HG03039 (cell line): ENCODE measurements around the gene AGRP.
"Not testable (repeated sequence)": the region's sequence is repeated elsewhere in the genome, so short reads cannot be mapped to it uniquely, and the experiment has no call there.

Source experiments
- ATAC-seq: cut with Tn5 transposase; IDR thresholded peaks from one replicate; pipeline ENCODE4 v1.9.1; 2021; ENCODE audit warnings: mild to moderate bottlenecking, moderate library complexity; ENCODE audit not compliant: unreplicated experiment

AGRP gene

DNA sequence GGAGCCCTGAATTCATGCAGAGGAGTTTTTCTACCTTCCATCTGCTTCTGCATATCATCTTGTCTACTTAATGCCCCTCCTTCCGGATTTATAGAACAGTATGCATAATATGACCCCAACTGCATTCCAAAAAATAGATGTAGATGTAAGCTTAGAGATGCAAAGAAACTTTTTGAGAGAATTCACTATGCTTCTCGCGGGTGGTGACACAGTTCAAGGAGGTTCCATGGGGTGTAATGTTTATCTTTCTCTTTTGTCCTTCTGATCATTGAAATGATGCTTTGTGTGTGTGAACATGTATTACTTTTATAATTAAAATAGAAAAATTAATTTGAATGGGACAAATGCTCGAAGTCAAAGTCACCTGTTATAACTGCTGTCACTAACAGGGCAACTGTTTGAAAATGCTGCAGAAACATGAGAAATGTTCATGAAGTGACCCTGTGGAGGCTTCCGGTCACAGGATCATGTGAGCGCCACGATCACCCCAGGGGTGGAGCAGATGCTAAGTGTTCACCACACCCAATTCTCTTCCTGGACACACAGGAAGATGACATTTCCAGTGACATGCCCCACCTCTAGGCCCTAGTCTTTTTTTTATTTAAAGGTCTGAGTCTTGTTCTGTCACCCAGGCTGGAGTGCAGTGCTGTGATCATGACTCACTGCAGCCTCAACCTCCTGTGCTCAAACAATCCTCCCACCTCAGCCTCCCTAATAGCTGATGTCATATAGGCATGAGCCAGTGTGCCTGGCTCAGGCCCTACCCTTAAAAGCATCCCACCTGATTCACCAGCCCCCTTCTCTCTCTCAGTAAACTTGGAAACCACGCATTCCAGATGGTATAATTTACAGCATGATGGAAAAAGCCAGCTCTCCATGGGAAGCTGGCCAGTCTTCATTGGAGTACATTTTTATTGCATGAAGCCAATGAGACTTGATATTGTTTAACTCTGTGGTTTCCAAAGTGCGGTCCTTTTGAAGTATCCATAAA is 21.0 kb upstream of the AGRP start:
- no peak for ATAC-seq

DNA sequence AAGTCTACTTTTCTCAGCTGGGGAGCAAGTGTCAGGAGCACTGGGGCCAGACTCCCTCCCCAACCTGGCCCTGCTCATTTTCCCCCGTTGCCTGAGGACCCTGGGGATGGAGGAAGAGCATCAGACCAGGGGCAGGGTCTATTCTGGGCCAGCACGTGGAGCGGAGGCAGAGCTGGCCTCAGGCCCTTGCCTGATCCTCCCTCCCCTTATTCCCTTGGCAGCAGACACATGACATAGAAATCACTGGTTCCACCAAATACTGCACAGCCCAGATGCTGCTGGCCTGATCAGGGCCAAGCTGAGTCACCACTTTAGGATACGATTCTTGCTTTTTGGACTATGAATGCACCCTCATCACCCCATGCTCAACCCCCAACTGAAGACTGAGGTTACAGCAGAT is 15.8 kb upstream of the AGRP start:
- ATAC-seq, result no peak

DNA sequence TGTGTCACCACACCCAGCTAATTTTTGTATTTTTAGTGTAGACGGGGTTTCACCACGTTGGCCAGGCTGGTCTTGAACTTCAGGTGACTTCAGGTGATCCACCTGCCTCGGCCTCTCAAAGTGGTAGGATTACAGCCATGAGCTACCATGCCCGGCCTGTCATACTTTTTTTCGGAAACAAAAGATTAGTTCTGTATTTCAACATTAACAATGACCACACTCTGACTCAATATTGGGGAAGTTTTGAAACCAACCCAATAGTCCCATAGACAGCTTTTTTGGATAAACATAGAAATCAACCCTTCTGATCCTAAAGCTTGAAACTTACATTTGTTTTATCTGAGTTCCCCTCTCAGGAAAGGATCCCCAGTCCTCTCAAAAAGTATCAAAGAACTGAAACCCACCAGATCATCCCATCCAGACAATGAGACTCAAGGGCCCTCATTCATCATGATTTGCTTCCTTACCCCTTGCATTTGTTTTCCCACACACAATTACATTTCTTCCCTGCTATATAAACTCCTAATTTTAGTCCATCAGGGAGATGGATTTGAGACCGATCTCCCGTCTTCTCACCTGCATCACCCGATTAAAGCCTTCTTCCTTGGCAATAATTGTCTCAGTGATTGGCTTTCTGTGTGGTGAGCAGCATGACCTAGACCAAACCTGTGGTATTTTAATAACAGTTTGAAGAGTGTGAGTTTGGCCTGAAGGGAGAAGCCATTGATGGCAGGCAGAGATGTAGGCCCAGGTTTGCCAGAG is 7.2 kb upstream of the AGRP start:
- ATAC-seq, result no peak

DNA sequence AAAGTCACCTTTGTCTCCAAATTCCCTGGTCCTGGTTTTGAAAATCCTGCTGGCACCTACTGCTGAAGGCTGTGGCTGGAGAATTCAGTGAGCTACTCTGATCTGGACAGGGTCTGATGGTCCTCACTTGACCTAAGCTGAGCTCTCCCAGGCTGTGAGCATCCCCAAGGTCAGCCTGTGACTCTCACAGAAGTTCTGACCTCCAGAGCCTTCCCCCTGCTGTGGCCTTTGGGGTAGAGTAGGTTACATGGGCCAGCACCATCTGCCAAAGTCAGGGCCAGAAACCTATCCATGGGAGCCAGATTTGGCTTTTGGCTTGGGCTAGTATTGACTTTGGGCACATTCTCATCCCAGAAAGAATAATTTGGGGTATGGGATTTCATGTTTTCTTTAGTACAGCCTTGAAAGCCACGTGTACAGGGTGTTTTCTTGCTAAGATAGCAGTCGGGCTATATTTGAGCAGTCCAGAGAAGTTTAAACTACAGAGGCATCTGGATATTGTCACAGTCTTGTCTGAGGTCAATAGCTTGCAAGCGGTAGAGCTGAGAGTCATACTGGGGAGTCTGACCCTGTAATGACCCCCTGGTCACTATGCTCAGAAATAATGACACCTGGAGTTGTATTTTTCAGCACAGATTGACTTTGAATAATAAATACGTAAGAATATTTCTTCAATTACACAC is 6.2 kb upstream of the AGRP start:
- no peak for ATAC-seq

DNA sequence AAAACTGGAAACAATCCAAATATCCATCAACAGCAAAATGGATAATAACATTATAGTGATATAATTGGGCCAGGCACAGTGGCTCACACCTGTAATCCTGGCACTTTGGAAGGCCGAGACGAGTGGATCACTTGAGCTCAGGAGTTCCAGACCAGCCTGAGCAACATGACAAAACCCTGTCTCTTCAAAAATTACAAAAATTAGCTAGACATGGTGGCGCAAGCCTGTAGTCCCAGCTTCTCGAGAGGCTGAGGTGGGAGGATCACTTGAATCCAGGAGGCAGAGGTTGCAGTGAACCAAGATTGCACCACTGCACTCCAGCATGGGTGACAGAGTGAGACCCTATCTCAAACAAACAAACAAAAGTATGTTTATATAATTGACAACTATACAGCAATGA is 4.2 kb upstream of the AGRP start:
- ATAC-seq, result not testable (repeated sequence)

DNA sequence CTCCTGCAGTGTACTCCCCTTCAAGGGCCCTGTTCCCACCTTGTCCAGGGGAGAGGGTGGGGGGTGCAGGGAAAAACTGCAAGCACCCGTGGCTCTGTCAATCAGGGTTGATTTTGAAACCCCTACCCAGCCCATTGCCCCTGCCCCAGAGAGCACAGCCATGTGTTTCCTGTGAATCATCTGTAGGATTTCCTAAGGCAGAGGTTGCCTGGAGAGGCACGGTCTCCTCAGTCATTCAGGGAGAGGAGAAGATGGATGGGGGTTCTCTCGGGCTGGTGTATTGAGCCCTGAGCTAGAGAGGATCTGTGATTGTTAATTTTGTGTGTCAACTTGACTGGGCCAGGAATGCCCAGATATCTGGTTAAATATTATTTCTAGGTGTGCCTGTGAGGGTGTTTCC is 3.5 kb upstream of the AGRP start:
- ATAC-seq, result no peak

DNA sequence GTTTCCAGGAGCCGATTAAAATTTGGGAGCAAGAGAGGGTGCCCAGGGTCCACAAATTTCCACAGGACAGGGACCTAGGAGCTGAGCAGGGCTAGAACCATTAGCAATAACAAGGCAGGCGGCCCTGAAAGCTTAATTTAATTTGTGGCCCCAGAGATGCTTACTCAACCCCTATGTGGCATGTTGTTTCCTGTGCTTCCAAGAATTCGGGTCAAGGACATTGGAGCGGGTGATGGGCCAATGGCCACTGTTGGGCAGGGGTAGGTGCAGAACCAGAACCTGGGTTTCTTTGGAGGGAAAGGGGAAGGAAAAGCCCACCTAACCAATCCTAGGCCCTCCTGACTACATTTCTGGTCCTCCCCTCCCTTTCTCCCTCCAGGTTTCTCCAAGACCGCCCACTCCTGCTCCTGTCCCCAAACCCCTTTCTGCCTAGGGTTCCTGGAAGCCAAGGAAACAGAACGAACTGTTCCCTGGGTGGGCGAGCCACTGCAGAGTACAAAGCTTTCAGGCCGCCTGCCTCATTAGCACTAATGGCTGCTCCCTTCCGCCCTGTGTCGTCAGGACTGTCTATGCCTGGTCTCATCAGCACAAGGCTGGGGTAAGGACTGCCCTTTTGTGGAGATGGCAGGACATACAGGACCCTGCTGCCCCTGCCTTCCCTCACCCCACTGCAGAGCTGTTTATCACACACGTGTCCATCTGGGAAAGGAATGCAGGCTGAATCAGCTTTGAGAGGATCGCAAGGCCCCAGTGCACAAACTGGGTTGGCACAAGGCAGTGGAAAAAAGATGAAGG is 581 bp upstream of the AGRP start:
- ATAC-seq, result no peak

DNA sequence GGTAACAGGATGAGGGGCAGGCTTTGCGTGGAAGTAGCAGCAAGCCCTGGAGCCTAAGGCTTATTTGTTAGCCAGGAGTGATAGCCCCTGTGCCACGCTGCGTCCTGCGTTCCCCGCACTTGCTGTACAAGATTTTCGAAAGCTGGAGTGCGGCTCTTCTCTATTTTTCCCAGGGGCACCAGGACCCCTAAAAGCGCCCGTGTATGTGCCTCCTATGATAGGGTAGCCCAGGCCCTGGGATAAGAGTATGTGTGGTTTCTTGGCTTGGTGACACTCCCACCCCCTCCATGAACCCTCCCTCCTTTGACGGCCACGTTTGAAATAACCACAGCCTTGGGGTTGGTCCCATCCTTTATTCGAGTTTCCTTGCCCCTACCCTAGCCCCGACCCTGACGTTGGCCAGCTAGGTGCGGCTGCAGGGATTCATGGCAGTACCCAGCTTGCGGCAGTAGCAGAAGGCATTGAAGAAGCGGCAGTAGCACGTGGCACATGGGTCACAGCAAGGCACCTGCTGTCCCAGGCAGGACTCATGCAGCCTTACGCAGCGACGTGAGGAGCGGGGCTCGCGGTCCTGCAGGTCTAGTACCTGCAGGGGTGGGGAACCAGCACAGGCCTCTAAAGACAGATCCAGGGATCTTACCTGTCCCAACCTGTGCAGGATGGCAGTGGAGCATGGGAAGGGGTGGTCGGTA is 968 bp downstream of the AGRP start:
- no peak for ATAC-seq

DNA sequence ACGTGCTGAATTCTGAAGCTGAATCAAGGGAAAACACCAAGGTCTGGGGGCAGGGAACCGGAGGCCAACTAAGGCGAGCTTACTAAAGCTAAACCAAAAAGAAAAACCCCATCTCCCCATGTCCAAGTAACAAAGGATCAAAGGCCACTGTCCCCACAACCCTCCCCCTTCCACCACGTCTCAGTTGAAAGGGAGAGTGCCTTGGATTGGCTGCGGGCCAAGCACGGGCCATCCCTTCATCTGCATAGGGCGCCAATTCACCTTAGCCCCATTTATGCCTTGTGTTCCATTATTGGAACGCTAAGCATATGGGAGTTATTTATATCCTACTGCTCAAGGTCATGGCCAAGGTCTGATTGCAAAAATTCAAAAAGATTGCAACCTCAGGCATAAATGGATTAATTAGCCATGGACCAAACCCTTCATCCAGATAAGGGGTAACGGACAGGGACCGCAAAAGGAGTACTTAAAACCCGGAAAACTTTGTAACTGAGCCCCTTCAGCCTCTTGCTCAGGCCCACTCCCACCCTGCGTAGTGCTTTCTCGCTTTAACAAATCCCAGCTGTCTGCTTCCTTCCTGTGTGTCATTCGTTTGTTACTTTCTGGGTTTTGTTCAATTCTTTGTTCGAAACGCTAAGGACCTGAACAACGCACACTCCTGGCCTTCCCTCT is 1.6 kb downstream of the AGRP start:
- peak; percentile 9 for ATAC-seq

DNA sequence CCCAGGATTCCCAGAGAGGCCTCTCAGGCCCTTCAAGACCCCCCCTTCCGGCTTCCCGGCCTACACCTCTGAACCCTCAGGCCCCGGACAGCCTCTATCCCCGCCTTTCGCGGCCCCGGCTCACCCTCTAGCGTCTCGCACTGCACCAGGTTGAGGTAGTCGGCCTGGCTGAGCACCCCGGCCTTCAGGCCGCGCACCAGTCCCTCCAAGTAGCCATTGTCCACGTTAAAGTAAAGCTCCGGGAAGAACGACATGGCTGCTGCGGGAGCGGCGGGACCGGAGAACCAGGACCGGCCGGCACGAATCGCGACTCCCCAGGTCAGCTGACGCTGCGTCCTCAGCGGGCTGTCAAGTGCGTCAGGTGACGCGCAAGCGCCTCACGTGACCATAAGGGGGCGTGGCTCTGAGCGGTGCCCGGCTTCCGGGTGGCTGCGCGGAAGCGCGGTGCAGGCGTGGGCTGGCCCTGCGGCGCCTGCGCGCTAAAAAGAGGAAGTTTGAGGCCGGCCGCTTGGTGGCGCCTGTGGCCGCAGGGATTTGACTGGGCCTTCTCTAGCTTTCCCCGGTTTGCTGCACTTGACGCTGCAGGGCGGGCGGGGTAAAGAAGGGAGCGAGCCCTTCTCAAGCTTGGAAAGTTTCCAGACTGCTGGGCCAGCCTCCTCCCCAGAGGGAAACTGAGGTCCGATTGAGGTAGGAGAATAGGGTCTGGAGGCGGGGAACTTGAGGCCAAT is 2.4 kb downstream of the AGRP start, which contains the start of gene ATP6V0D1:
ATP6V0D1 (minus strand) TSS at position 325 of the 728 bp plus-strand sequence; CDS start at position 254, 71 bp downstream.
- ATAC-seq, result peak; percentile 95

DNA sequence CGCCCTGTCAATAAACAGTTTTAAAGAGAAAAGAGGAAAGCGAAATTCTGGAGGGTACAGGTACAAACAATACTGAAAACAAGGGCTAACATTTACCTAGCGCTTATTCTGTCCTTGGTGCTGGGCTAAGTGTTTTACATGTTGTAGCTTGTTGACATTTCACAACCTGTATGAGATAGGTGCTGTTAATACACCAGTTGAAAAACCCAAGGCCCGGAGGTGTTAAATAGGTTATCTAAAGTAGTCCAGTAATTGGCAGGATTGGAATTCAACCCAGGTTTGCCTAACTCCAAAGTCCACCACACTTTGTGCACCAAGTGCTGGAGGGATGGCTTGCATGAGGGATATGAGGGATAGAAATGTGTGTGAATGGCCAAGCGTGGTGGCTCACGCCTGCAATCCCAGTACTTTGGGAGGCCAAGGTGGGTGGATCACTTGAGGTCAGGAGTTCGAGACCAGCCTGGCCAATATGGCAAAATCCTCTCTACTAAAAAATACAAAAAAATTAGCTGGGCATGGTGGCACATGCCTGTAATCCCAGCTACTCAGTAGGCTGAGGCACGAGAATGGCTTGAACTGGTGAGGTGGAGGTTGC is 5.3 kb downstream of the AGRP start:
- ATAC-seq, result no peak

DNA sequence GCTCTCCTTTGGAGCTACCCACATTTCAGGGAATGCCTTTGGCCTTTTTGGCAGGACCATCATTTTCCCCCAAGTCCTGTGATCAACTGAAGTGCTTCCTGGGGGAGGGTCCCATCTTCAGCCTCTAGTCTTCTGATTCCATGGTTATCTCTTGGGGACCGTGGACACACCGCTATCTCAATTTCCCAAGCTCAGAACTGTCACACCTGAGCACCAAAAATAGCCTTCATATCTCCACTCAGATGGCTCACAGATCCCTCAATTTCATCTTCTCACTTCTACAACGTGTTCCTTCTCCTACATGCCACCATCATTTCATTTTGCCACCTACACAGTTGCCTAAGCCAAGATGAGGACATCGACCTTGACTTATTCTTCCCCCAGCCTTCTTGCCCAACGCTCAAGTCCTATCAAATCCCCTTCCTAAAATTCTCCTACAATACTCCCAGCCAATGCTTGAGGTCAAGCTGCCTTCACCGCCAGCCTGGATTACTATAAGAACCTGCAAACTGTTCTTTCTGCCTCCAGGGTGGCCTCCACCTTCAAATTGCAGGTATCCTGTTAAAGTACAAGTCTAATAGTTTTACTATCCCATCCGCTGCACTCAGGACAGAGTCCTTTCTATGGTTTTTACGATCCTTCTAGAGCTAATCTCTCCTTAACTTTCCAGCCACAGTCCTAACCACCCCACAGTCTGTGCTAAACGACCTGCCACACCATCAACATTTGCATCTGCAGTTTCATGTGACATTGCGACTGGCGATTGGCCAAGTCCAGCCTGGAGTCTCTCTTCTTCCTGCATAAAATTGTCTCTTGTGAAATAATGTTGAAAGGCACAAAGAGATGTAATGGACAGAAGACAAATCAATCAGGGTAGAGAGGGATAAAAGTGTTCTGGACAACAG is 8.5 kb downstream of the AGRP start:
- no peak for ATAC-seq

DNA sequence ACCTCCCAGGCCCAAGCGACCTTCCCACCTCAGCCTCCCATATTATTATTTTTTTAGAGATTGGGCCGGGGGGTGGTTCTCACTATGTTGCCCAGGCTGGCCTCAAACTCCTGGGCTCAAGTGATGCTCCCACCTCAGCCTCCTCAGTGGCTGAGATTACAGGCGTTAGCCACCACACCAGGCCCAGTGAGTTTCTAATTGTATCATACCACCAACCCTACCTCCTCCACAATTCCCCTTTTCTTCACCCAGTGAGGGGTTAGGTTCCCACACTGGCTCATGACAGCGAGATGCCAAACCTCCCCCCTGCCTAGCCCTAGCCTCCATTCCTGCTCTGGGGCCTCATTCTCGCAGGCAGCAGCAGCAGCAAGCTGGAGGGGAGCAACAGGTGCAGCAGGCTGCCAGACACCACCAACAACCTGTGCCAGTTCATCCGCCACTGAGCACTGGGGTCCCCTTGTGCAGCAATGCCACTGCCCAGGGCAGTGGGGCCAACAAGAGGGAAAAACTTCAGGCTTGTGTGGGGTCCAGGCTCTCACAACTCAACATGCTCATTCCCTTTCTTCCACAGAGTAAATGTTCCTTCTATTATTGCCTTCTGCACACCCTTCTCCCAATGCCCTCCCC is 11.5 kb downstream of the AGRP start:
- no peak for ATAC-seq

DNA sequence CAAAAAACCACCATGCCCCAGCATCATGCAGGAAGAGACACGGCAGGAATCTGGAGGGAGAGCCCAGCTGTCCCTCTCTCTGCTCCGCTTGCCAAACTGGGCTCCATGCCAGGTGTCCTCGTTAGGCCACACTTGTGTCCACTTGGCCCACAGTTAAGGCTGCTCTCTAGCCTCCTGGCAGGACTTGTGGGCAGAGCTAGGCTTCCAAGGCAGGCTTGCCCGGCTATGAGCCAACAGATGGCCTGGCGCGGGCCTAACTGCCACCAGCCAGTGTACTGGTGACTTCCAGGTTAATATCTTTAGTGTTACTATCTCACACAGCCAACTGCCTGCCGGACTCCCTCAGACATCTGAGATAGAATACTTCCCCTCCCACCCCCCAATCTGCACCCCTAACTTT is 13.0 kb downstream of the AGRP start:
- no peak for ATAC-seq

DNA sequence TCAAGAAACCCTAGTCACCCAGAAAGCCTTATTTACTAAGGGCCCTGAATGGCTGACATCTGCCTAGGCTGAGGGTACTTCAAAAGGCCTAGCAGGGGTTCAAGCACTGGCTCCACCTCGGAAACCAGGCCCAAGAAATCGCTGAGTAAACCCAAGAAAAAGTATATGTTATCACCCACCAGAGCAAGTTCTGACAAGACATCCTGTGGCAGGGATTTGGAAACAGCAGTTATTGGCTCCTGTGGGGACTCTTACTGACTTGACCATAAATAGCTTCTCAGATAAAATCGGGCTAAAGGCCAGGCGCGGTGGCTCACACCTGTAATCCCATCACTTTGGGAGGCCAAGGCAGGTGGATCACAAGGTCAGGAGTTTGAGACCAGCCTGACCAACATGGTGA is 14.6 kb downstream of the AGRP start:
- no peak for ATAC-seq

DNA sequence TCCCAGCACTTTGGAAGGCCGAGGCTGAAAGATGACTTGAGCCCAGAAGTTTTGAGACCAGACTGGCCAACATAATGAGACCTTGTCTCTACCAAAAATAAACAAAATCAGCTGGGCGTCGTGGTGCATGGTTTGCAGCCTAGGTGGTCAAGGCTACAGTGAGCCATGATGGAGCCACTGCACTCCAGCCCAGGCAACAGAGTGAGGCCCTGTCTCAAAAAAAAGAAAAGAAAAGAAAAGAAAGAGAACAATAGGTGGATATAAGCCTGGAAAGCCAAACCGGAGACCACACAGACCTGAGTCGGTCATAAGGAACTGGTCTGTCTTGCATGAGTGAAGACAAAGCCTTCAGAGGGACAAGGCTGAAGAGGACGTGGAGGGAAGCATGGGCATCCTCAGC is 16.8 kb downstream of the AGRP start:
- ATAC-seq, result no peak

DNA sequence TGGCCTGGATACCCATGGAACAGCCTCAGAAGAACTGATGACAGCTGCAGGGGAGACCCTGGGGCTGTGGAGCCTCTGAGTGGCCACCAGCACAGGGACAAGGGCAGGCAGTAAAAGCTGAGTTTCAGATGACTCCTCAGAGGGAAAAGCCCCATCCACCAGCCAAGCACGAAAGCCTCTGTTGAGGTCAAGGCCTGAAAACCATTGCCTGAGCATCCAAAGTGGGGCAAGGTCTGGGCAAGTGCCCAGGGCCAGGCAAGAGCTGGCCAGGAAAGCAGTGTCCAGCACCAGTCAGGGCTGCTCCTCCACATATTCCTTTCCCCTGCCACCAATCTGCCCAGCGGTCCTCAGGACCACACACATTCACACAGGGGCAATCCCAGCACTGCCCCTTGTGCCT is 18.8 kb downstream of the AGRP start:
- no peak for ATAC-seq
